Esophagus squamous epithelium (tissue), 5 donors: ENCODE measurements around the gene ANXA5. TPM values are rescaled to one million over a fixed set of nuclear protein-coding genes. Genes with fewer than 3 reads are reported as not detected.

Source experiments
- DNase-seq: peaks from one replicate; lab custom pipeline; 2025; lab: John Stamatoyannopoulos, UW
- H3K27ac ChIP-seq, 4 donors: fragments of 200-600 bp; sonication (generic); one replicate each; pipeline ENCODE4 v1.5.1; 2016 to 2019; ENCODE audit warnings: mild to moderate bottlenecking in 1 of 4
- H3K27me3 ChIP-seq, 4 donors: fragments of 200-600 bp; sonication (generic); 1 replicate in 3 of 4; 2 replicates in 1 of 4; pipeline versions ENCODE4 v1.5.1 to v1.6.0; 2017 to 2021; ENCODE audit warnings: antibody characterized with exemption in 1 of 4
- H3K36me3 ChIP-seq, 3 donors: fragments of 200-600 bp; sonication (generic); one replicate each; pipeline ENCODE4 v1.5.1; 2016 to 2019
- H3K4me1 ChIP-seq, 3 donors: fragments of 200-600 bp; sonication (generic); one replicate each; pipeline ENCODE4 v1.5.1; 2017 to 2019
- H3K4me3 ChIP-seq, 4 donors: fragments of 200-600 bp; sonication (generic); 1 replicate in 3 of 4; 2 replicates in 1 of 4; pipeline ENCODE4 v1.5.1; 2016 to 2019; ENCODE audit warnings: mild to moderate bottlenecking in 2 of 4, moderate library complexity in 1 of 4
- H3K9me3 ChIP-seq, 3 donors: fragments of 200-600 bp; sonication (generic); one replicate each; pipeline ENCODE4 v1.5.1; 2016 to 2019
- POLR2A ChIP-seq, 4 donors: fragments of 450-650 bp; IDR thresholded peaks; one replicate each; pipeline ENCODE4 v1.6.1; 2017; ENCODE audit warnings: antibody characterized with exemption in 4 of 4, mild to moderate bottlenecking in 4 of 4, moderate library complexity in 3 of 4
- WGBS, 2 donors: methylation state at CpG; one replicate each; pipeline ENCODE4 v1.1.5; 2018; 5-methylcytosine and 5-hydroxymethylcytosine counted together
- intact Hi-C: fragments of 100-400 bp; cut with DNase I; formaldehyde crosslinking; loops from one replicate; pipeline ENCODE4 v1.15.0; 2022
- total RNA-seq, 4 donors: library from RNA; depleted of rRNA; stranded (reverse); fragments of >200 nt; gene quantifications; one replicate each; pipeline ENCODE4 v1.1.0, GENCODE V29; 2016
- TF ChIP-seq, protein P1 (sequence below), 6 experiments: fragments of 450-650 bp in 4 of 6; fragments of 200-600 bp in 2 of 6; sonication (generic) in 2 of 6; IDR thresholded peaks; one replicate each; pipeline ENCODE4 v1.5.1; 2016 to 2019; ENCODE audit warnings: antibody characterized with exemption in 6 of 6, mild to moderate bottlenecking in 4 of 6, moderate library complexity in 4 of 6
- donor health status: DM: yes; HTN: yes; CAD: no.

The ANXA5 gene
- total RNA-seq, 4 donors from 2014 or later: 50.4 to 153 (median 117) TPM

- TF ChIP-seq, protein P1, sequence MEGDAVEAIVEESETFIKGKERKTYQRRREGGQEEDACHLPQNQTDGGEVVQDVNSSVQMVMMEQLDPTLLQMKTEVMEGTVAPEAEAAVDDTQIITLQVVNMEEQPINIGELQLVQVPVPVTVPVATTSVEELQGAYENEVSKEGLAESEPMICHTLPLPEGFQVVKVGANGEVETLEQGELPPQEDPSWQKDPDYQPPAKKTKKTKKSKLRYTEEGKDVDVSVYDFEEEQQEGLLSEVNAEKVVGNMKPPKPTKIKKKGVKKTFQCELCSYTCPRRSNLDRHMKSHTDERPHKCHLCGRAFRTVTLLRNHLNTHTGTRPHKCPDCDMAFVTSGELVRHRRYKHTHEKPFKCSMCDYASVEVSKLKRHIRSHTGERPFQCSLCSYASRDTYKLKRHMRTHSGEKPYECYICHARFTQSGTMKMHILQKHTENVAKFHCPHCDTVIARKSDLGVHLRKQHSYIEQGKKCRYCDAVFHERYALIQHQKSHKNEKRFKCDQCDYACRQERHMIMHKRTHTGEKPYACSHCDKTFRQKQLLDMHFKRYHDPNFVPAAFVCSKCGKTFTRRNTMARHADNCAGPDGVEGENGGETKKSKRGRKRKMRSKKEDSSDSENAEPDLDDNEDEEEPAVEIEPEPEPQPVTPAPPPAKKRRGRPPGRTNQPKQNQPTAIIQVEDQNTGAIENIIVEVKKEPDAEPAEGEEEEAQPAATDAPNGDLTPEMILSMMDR (IDR thresholded peaks at IDR 0.05): no peak
- TF ChIP-seq POLR2A (IDR thresholded peaks at IDR 0.05): no peak
- WGBS, 2 donors: 74 to 87% methylated on average over 2 of the region's 2 CpGs
- Histone ChIP-seq H3K4me3 (no peak overlapping the region), H3K36me3 (peaks cover 3 to 62% (median 11%) of the 10 kb centered on the region in 3 donors), H3K27ac (no peak overlapping the region), H3K9me3 (no peaks in the 10 kb centered on the region), H3K27me3 (no peaks in the 10 kb centered on the region), H3K4me1 (peaks cover 0 to 56% (median 15%) of the 10 kb centered on the region in 3 donors)
- intact Hi-C loops: no loop called here
- no peak for DNase-seq
Measured at GRCh38 chr4:121688261-121688660, 8.5 kb downstream of the ANXA5 start.

DNA sequence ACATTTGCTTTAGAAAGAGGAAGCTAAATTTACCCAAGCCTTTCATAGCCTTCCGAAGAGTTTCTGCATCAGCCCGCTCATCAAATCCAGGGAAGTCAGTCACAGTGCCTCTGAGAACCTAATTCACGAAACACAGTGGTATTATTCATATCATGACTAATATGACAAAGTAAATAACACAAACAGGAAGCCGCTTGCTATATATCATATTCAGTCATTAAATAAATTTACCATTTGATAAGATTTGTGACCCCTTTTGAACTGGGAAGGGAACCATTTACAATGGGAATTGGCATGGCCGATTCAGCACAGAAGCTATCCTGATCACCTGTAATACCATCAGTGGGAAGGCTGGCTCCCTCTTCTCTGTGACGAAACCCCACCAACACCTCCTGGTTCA, 10.5 kb downstream of the ANXA5 start:
- Histone ChIP-seq H3K4me3 (no peak overlapping the region), H3K36me3 (peaks cover 3 to 71% (median 16%) of the 10 kb centered on the region in 3 donors), H3K9me3 (no peaks in the 10 kb centered on the region), H3K27ac (no peak overlapping the region), H3K27me3 (no peaks in the 10 kb centered on the region), H3K4me1 (peaks cover 0 to 35% (median 12%) of the 10 kb centered on the region in 3 donors)
- TF ChIP-seq, protein P1 (IDR thresholded peaks at IDR 0.05): no peak
- no peak for TF ChIP-seq POLR2A (IDR thresholded peaks at IDR 0.05)
- intact Hi-C loops: no loop called here
- 74 to 88% methylated on average over 6 of the region's 6 CpGs for WGBS, 2 donors
- DNase-seq: no peak

- WGBS, 2 donors: 78 to 82% methylated on average over 2 of the region's 2 CpGs
- DNase-seq: no peak
- intact Hi-C loops: no loop called here
- Histone ChIP-seq H3K4me3 (no peak overlapping the region), H3K4me1 (peaks cover 0 to 26% (median 2%) of the 10 kb centered on the region in 3 donors), H3K27me3 (no peaks in the 10 kb centered on the region), H3K36me3 (peaks cover 3 to 81% (median 16%) of the 10 kb centered on the region in 3 donors), H3K9me3 (no peaks in the 10 kb centered on the region), H3K27ac (no peak overlapping the region)
- TF ChIP-seq, protein P1 (IDR thresholded peaks at IDR 0.05): no peak
- TF ChIP-seq POLR2A (IDR thresholded peaks at IDR 0.05): no peak
Measured at GRCh38 chr4:121685257-121685656, 11.5 kb downstream of the ANXA5 start.

GRCh38 chr4:121684561-121684960, 12.2 kb downstream of the ANXA5 start:
- intact Hi-C loops: no loop called here
- H3K27ac ChIP-seq: no peak overlapping the region
- WGBS, 2 donors: 89 to 90% methylated on average over 8 of the region's 8 CpGs

GRCh38 chr4:121684016-121684415, 12.8 kb downstream of the ANXA5 start:
- H3K4me1 ChIP-seq: peaks cover 0 to 13% (median 0%) of the 10 kb centered on the region in 3 donors
- TF ChIP-seq POLR2A (IDR thresholded peaks at IDR 0.05): no peak
- H3K36me3 ChIP-seq: peaks cover 0 to 94% (median 16%) of the 10 kb centered on the region in 3 donors
- H3K4me3 ChIP-seq: no peak overlapping the region
- H3K27ac ChIP-seq: no peak overlapping the region
- intact Hi-C loops: no loop called here
- WGBS, 2 donors: 83 to 89% methylated on average over 1 of the region's 1 CpG
- no peaks in the 10 kb centered on the region for H3K9me3 ChIP-seq
- H3K27me3 ChIP-seq: no peaks in the 10 kb centered on the region
- DNase-seq: no peak

More at GRCh38 chr4:121684561-121684960, 12.2 kb downstream of the ANXA5 start:
- no peak for TF ChIP-seq POLR2A (IDR thresholded peaks at IDR 0.05)
- TF ChIP-seq, protein P1 (IDR thresholded peaks at IDR 0.05): no peak
- peaks cover 0 to 19% (median 0%) of the 10 kb centered on the region in 3 donors for H3K4me1 ChIP-seq
- no peaks in the 10 kb centered on the region for H3K27me3 ChIP-seq
- H3K36me3 ChIP-seq: peaks cover 0 to 88% (median 16%) of the 10 kb centered on the region in 3 donors
- no peak for DNase-seq
- H3K4me3 ChIP-seq: no peak overlapping the region
- no peaks in the 10 kb centered on the region for H3K9me3 ChIP-seq
